ENCODE measurements around the gene SCN7A.

The SCN7A gene

DNA sequence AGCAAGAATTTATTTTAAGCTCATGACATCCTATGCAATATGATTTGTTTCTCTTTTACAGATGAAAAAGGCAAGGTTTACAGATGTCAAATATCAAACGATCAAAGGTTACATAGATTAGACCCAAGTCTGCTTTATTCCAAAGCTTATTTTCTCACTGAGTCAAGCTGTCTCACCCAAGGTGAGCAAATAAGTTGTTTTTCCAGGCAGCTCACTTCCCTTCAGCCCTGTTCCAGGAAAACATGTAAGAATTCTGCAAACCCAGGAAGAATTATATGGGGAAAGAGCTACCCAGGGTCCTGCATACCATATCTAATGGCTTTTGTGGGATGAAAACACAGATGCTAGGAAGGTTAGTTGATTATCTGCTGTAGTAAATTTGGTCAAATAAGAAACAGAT, 60.6 kb downstream of the SCN7A start:
- TF ChIP-seq, protein P1, sequence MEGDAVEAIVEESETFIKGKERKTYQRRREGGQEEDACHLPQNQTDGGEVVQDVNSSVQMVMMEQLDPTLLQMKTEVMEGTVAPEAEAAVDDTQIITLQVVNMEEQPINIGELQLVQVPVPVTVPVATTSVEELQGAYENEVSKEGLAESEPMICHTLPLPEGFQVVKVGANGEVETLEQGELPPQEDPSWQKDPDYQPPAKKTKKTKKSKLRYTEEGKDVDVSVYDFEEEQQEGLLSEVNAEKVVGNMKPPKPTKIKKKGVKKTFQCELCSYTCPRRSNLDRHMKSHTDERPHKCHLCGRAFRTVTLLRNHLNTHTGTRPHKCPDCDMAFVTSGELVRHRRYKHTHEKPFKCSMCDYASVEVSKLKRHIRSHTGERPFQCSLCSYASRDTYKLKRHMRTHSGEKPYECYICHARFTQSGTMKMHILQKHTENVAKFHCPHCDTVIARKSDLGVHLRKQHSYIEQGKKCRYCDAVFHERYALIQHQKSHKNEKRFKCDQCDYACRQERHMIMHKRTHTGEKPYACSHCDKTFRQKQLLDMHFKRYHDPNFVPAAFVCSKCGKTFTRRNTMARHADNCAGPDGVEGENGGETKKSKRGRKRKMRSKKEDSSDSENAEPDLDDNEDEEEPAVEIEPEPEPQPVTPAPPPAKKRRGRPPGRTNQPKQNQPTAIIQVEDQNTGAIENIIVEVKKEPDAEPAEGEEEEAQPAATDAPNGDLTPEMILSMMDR (IDR thresholded peaks at IDR 0.05; ENCODE audit: insufficient read depth, low read length, missing control alignments) = no peak
- ChIA-PET CTCF (interaction anchor here (0.8 to 2.0 kb wide), 3 partner anchors 12 to 255 kb away, joined by 3 to 5 read pairs (median 3); no protein-coding TSS in a partner anchor), POLR2A (no interaction called here)
- DNase-seq (ENCODE audit: low read depth, low spot score) = no peak
- H3K4me3 ChIP-seq (ENCODE audit: low read depth, low read length) = no peak overlapping the region

DNA sequence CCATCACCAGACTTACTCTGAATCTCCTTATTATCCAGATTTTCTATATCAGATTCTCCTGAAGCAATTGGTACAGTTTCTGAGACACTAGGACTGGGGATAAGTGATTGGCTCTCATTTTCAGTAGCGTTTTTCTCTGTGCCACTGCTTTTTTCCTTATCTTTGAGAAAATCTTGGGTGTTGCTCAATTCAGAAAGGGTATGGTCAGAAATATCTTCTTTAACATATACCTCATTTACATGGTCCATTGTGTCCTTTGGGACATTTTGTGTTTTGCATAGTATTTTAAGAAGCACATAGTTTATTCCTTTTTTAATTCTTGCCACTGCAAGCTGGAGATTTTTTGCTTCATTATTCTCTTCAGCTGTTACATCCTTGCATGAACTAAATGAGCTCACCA, 61.7 kb downstream of the SCN7A start:
- POLR2A ChIA-PET = no interaction called here
- CTCF ChIA-PET = interaction anchor here (1.2 to 2.0 kb wide), 2 partner anchors 252 to 254 kb away, joined by 3 to 5 read pairs; no protein-coding TSS in a partner anchor
- no peak for DNase-seq (ENCODE audit: low read depth, low spot score)
- TF ChIP-seq, protein P1 (IDR thresholded peaks at IDR 0.05; ENCODE audit: insufficient read depth, low read length, missing control alignments) = no peak
- no peak overlapping the region for H3K4me3 ChIP-seq (ENCODE audit: low read depth, low read length)

DNA sequence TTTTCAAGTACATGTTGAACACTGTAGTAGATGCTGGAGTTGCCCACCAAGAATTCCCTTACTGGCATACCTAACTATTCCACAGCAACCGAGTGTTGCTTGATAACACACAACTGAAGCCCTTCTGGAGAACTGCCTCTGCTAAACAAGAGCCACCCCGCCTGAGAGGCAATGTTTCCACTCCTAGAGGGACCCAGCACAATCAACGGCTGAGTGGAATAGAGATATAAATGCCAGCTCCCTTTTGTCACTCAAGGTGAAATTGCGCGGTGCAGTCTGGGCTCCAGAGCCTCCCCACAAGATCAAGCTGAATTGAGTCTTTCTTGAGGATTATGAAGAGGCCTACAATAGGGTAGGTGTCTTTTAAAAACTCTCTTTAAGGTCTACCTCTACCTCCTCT, 69.2 kb downstream of the SCN7A start:
- TF ChIP-seq, protein P1 (IDR thresholded peaks at IDR 0.05; ENCODE audit: insufficient read depth, low read length, missing control alignments) = no peak
- no peak overlapping the region for H3K4me3 ChIP-seq (ENCODE audit: low read depth, low read length)
- POLR2A ChIA-PET = no interaction called here
- CTCF ChIA-PET = interaction anchor here (0.9 to 1.5 kb wide), 4 partner anchors 243 to 470 kb away, joined by 3 to 6 read pairs (median 5); partner anchors contain the start of gene SCN1A
- no peak for DNase-seq (ENCODE audit: low read depth, low spot score)

DNA sequence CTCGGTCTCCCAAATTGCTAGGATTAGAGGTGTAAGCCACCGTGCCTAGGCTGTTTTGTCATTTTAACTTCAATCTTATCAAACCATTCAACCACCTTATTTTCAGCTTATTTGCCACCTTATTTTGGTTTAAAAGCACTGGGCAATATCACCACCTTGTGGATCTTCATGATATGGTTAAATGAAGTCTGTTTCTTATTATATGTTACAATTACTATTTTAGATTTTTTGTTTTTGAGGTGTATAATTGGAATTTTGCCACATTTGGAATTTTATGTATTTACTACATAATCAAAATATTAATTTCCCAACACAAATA, 74.5 kb downstream of the SCN7A start:
- H3K4me3 ChIP-seq (ENCODE audit: low read depth, low read length) = no peak overlapping the region
- DNase-seq (ENCODE audit: low read depth, low spot score) = no peak
- TF ChIP-seq, protein P1 (IDR thresholded peaks at IDR 0.05; ENCODE audit: insufficient read depth, low read length, missing control alignments) = peak; percentile 36
- CTCF ChIA-PET = interaction anchor here (0.6 to 4.3 kb wide), 19 partner anchors 8 to 474 kb away, joined by 3 to 143 read pairs (median 4); partner anchors contain the start of gene TTC21B
- POLR2A ChIA-PET = no interaction called here

DNA sequence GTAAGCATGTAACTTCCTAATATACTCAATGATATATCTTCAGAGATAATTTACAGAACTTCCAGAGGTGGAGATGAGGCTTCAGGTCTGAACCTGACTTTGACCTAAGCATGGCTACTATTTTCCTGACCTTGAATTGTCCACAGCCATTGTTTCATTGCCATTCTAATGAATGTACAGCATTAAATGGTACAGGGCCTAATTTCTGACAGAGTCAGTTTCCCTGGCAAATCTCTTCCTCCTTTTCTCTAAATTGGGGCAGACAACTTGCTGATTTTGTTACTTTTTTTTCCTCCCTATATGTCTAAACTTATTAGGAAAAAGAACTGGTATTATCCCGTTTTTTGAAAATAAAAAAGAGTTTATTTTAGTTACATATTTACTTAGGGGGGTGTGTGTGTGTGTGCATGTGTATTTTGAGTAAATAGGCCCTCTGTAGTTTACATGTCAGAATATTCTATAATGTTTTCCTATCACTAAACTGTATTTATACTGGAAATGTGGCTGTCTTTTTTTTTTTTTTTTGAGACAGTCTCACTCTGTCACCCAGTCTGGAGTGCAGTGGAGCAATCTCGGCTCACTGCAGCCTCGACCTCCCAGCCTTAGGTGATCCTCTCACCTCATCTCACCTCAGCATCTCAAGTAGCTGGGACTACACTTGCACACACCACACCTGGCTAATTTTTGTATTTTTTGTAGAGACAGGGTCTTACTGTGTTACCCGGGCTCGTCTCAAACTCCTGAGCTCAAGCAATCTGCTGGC, 75.0 kb downstream of the SCN7A start:
- TF ChIP-seq, protein P1 (IDR thresholded peaks at IDR 0.05; ENCODE audit: insufficient read depth, low read length, missing control alignments) = no peak
- POLR2A ChIA-PET = no interaction called here
- no peak overlapping the region for H3K4me3 ChIP-seq (ENCODE audit: low read depth, low read length)
- DNase-seq (ENCODE audit: low read depth, low spot score) = no peak
- CTCF ChIA-PET = interaction anchor here (0.6 to 4.3 kb wide), 19 partner anchors 8 to 474 kb away, joined by 3 to 143 read pairs (median 4); partner anchors contain the start of gene TTC21B

DNA sequence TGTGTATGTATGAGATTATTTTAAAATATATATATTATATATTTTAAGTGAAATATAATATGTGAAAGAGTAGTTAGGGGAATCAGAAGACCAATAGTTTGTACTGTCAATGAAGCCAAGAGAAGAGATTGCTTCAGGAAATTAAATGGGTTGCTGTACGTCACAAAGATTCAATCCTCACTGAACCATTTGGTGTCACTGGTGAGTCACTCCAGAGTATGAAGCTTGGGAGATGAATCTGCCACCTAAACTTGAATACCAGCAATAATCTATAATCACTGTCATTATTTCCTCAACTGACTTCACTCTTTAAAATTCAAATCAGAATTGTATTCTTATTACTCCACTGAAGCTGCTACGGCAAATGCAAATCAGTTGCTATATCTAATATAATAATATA, 76.4 kb downstream of the SCN7A start:
- H3K4me3 ChIP-seq (ENCODE audit: low read depth, low read length) = no peak overlapping the region
- ChIA-PET POLR2A (interaction anchor here (0.7 kb wide), 1 partner anchor 1792 kb away, joined by 3 read pairs; no protein-coding TSS in a partner anchor), CTCF (interaction anchor here (0.6 to 1.7 kb wide), 10 partner anchors 32 to 431 kb away, joined by 3 to 31 read pairs (median 4); no protein-coding TSS in a partner anchor)
- DNase-seq (ENCODE audit: low read depth, low spot score) = no peak
- TF ChIP-seq, protein P1 (IDR thresholded peaks at IDR 0.05; ENCODE audit: insufficient read depth, low read length, missing control alignments) = no peak

Data from AG04449 (cell line).